K562 (cell line): ENCODE measurements around the gene PAN2. TPM values are rescaled to one million over a fixed set of nuclear protein-coding genes. Genes with fewer than 3 reads are reported as not detected.

ENCODE experiments used
- ASH1L ChIP-seq: fragments of 450-650 bp; IDR thresholded peaks from 2 replicates; pipeline ENCODE4 v1.6.1; 2018; ENCODE audit warnings: borderline replicate concordance, mild to moderate bottlenecking, low read depth; ENCODE audit not compliant: partially characterized antibody
- BRF2 ChIP-seq: IDR thresholded peaks from 3 replicates; pipeline ENCODE4 v1.6.1; 2011; ENCODE audit warnings: borderline replicate concordance, mild to moderate bottlenecking; ENCODE audit not compliant: insufficient read length, insufficient read depth
- CREM ChIP-seq: IDR thresholded peaks from 2 replicates; pipeline ENCODE4 v1.6.1; 2014; ENCODE audit warnings: antibody characterized with exemption, low read depth
- CSDE1 ChIP-seq, 2 experiments: fragments of 450-650 bp; IDR thresholded peaks; 2 replicates each; pipeline ENCODE4 v1.6.1; 2016; ENCODE audit warnings: mild to moderate bottlenecking in 1 of 2
- IRF9 ChIP-seq: fragments of 450-650 bp; IDR thresholded peaks from 2 replicates; pipeline ENCODE4 v1.6.1; 2016; ENCODE audit warnings: missing biosample characterization, missing genetic modification characterization
- NCOA2 ChIP-seq, 2 experiments: fragments of 450-650 bp; IDR thresholded peaks; 2 replicates each; pipeline ENCODE4 v1.6.1; 2018; ENCODE audit warnings: mild to moderate bottlenecking in 2 of 2, moderate library complexity in 1 of 2; ENCODE audit not compliant: partially characterized antibody in 2 of 2
- PCBP2 ChIP-seq: fragments of 200-400 bp; formaldehyde crosslinking; IDR thresholded peaks from 2 replicates; pipeline ENCODE4 v1.6.1; 2018; ENCODE audit warnings: low read length, low read depth, mild to moderate bottlenecking, moderate library complexity; ENCODE audit not compliant: poor library complexity, severe bottlenecking
- TEAD4 ChIP-seq, 2 experiments: sonication (generic) in 1 of 2; formaldehyde crosslinking in 1 of 2; IDR thresholded peaks; 2 replicates each; pipeline versions ENCODE4 v1.6.1 to v1.8.0; 2012 to 2022; ENCODE audit warnings: borderline replicate concordance in 1 of 2, inconsistent platforms in 1 of 2, low read length in 1 of 2, mild to moderate bottlenecking in 1 of 2, missing genetic modification reagents in 1 of 2
- ZBTB33 ChIP-seq: sonication (generic); formaldehyde crosslinking; IDR thresholded peaks from 2 replicates; pipeline ENCODE4 v1.8.1; 2023; ENCODE audit warnings: mild to moderate bottlenecking, missing genetic modification reagents
- polyA plus RNA-seq, 8 experiments: library from polyadenylated mRNA; depleted of rRNA in 4 of 8; stranded (reverse) in 5 of 8; unstranded in 3 of 8; fragments of >200 nt; fragmentation: Nextera tagmentation in 2 of 8; fragmentation: Illumina TruSeq in 1 of 8; extraction: Ambion mirVana in 2 of 8; extraction: Trizol in 1 of 8; gene quantifications; 2 replicates each; pipeline versions ENCODE4 v1.2.1 to v1.2.3, GENCODE V29; 2011 to 2014; ENCODE audit warnings: inconsistent platforms in 1 of 8, missing spikeins in 1 of 8
- total RNA-seq, 7 experiments: library from RNA; depleted of rRNA in 6 of 7; stranded (reverse); fragments of >200 nt in 6 of 7; fragmentation: Illumina TruSeq in 2 of 7; extraction: Trizol in 2 of 7; gene quantifications; 2 replicates each; pipeline versions ENCODE4 v1.2.1 to v1.2.3, GENCODE V29; 2011 to 2021; ENCODE audit warnings: low replicate concordance in 1 of 7
- TF ChIP-seq, protein P1 (sequence below), 2 experiments: fragments of 450-650 bp in 1 of 2; IDR thresholded peaks; 2 replicates each; pipeline ENCODE4 v1.6.1; 2011 to 2017; ENCODE audit warnings: low read depth in 2 of 2, antibody characterized with exemption in 1 of 2, borderline replicate concordance in 1 of 2, low read length in 1 of 2, mild to moderate bottlenecking in 1 of 2, mixed read lengths in 1 of 2; ENCODE audit not compliant: control insufficient read depth in 1 of 2
- TF ChIP-seq, protein P2 (sequence below): fragments of 150-350 bp; conservative IDR thresholded peaks from 2 replicates; pipeline ENCODE4 v1.6.1; 2014; ENCODE audit warnings: low read length
- TF ChIP-seq, protein P3 (sequence below): fragments of 450-650 bp; conservative IDR thresholded peaks from 2 replicates; pipeline ENCODE4 v1.6.1; 2016; ENCODE audit warnings: missing genetic modification characterization, low read depth, mild to moderate bottlenecking, control low read depth, missing compliant biosample characterization

The PAN2 gene
- total and polyA plus RNA-seq, 9 of the 15 experiments (the other 6 are each of a cell fraction or from before 2014, with no cell fraction given) = 15.0 to 66.1 (median 25.9) TPM

DNA sequence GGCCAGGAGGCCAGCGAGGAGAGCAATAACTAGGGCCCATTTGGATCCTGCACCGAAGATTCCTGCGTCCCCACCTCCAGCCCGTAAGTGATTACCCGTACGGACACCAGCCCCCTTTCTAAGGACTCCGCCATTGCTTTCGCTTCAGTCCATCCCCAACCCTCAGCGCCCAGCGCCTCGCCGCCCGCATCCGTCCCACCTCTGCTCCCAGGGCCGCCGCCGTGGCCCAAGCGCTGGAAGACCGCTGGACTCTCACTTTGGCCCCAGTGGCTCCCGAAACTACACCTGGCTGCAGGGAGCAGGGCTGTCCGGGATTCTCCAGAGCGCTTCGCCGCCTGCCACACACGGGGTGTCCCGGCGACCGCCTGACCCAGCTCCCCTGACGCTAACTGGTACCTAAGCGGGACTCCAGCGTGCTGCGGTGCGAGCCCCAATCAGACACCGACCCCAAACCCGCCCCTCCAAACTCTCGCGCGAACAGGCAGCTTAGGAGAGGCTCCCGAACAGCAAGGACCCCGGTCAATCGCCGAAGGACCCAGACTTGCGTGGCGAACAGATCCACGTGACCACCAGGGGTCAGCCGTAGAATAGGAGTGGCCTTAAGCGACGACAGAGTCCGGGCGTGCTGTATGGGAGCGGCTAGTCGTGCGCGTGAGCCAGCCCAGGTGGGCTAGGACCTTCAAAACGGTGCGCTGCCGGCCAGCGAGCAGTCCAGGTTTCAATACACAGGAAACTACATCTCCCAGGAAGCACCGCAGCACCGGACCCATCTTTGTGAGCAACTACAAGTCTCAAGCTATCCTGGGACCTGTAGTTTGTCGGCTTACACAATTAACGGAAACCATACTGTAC, 18.0 kb downstream of the PAN2 start, which contains the start of gene CNPY2 (continued):
- TF ChIP-seq ZBTB33 (peak; percentile 68; the same call in 1 of the 2 replicates), CSDE1 (IDR thresholded peaks at IDR 0.05) (no peak), IRF9 (no peak), TEAD4 (IDR thresholded peaks at IDR 0.05; ENCODE audit: low read length) (no peak), TEAD4 (CRISPR knock-in tag; IDR thresholded peaks at IDR 0.05; ENCODE audit: borderline replicate concordance) (no peak), BRF2 (no peak), PCBP2 (no peak), CREM (peak; percentile 91), ASH1L (no peak), NCOA2 (IDR thresholded peaks at IDR 0.05; ENCODE audit: partially characterized antibody in 2 of 2) (peak in 1 of 2 experiments; percentile 97)
- TF ChIP-seq, protein P1, sequence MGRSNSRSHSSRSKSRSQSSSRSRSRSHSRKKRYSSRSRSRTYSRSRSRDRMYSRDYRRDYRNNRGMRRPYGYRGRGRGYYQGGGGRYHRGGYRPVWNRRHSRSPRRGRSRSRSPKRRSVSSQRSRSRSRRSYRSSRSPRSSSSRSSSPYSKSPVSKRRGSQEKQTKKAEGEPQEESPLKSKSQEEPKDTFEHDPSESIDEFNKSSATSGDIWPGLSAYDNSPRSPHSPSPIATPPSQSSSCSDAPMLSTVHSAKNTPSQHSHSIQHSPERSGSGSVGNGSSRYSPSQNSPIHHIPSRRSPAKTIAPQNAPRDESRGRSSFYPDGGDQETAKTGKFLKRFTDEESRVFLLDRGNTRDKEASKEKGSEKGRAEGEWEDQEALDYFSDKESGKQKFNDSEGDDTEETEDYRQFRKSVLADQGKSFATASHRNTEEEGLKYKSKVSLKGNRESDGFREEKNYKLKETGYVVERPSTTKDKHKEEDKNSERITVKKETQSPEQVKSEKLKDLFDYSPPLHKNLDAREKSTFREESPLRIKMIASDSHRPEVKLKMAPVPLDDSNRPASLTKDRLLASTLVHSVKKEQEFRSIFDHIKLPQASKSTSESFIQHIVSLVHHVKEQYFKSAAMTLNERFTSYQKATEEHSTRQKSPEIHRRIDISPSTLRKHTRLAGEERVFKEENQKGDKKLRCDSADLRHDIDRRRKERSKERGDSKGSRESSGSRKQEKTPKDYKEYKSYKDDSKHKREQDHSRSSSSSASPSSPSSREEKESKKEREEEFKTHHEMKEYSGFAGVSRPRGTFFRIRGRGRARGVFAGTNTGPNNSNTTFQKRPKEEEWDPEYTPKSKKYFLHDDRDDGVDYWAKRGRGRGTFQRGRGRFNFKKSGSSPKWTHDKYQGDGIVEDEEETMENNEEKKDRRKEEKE (IDR thresholded peaks at IDR 0.05; ENCODE audit: borderline replicate concordance in 1 of 2, control insufficient read depth in 1 of 2, low read depth in 2 of 2, low read length in 1 of 2) = no peak
- TF ChIP-seq, protein P2, sequence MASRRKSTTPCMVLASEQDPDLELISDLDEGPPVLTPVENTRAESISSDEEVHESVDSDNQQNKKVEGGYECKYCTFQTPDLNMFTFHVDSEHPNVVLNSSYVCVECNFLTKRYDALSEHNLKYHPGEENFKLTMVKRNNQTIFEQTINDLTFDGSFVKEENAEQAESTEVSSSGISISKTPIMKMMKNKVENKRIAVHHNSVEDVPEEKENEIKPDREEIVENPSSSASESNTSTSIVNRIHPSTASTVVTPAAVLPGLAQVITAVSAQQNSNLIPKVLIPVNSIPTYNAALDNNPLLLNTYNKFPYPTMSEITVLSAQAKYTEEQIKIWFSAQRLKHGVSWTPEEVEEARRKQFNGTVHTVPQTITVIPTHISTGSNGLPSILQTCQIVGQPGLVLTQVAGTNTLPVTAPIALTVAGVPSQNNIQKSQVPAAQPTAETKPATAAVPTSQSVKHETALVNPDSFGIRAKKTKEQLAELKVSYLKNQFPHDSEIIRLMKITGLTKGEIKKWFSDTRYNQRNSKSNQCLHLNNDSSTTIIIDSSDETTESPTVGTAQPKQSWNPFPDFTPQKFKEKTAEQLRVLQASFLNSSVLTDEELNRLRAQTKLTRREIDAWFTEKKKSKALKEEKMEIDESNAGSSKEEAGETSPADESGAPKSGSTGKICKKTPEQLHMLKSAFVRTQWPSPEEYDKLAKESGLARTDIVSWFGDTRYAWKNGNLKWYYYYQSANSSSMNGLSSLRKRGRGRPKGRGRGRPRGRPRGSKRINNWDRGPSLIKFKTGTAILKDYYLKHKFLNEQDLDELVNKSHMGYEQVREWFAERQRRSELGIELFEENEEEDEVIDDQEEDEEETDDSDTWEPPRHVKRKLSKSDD = 0 out of 2 replicates have a peak, but pooled peaks have one; percentile 46
- TF ChIP-seq, protein P3, sequence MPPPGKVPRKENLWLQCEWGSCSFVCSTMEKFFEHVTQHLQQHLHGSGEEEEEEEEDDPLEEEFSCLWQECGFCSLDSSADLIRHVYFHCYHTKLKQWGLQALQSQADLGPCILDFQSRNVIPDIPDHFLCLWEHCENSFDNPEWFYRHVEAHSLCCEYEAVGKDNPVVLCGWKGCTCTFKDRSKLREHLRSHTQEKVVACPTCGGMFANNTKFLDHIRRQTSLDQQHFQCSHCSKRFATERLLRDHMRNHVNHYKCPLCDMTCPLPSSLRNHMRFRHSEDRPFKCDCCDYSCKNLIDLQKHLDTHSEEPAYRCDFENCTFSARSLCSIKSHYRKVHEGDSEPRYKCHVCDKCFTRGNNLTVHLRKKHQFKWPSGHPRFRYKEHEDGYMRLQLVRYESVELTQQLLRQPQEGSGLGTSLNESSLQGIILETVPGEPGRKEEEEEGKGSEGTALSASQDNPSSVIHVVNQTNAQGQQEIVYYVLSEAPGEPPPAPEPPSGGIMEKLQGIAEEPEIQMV = 0 out of 2 replicates have a peak, but pooled peaks have one; percentile 43
